GM12801 (cell line): ENCODE measurements around the gene CARD11.

ENCODE experiments used
- TF ChIP-seq, protein P1 (sequence below): IDR thresholded peaks from one replicate; pipeline ENCODE4 v1.5.1; 2011; ENCODE audit warnings: control low read depth; ENCODE audit not compliant: insufficient read length; ENCODE audit errors: extremely low read depth

Gene CARD11

DNA sequence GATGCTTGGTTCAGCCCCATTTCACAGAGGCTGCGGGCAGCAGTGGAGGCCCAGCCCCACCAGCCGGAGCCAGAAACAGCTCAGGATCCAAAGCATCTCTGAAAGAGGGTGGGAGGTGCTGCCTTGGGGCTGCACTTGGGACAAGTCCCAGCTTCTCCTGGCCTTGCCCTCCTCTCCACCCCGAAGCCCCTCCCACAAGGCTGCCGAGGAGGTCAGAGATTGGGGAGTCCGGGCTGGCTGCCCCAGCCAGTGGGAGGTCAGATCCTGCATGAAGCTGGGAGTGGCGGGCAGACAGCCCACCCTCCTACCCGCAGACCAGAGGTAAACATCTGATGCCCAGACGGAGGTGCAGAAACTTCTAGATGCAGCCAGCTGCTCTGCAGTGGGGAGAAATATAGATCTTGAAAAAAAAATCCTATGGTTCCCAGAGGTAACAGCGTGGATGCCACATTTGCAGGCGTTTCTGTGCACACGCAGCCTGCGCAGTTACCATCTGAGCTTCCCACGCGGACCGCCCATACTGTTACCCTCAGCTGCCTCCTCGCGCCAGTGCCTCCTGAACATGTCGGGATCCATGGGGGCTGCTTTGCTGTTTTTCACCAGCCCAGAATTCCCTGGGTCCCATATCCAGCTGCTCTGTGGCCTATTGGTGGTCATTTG is 162.7 kb downstream of the CARD11 start:
- TF ChIP-seq, protein P1, sequence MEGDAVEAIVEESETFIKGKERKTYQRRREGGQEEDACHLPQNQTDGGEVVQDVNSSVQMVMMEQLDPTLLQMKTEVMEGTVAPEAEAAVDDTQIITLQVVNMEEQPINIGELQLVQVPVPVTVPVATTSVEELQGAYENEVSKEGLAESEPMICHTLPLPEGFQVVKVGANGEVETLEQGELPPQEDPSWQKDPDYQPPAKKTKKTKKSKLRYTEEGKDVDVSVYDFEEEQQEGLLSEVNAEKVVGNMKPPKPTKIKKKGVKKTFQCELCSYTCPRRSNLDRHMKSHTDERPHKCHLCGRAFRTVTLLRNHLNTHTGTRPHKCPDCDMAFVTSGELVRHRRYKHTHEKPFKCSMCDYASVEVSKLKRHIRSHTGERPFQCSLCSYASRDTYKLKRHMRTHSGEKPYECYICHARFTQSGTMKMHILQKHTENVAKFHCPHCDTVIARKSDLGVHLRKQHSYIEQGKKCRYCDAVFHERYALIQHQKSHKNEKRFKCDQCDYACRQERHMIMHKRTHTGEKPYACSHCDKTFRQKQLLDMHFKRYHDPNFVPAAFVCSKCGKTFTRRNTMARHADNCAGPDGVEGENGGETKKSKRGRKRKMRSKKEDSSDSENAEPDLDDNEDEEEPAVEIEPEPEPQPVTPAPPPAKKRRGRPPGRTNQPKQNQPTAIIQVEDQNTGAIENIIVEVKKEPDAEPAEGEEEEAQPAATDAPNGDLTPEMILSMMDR: no peak

DNA sequence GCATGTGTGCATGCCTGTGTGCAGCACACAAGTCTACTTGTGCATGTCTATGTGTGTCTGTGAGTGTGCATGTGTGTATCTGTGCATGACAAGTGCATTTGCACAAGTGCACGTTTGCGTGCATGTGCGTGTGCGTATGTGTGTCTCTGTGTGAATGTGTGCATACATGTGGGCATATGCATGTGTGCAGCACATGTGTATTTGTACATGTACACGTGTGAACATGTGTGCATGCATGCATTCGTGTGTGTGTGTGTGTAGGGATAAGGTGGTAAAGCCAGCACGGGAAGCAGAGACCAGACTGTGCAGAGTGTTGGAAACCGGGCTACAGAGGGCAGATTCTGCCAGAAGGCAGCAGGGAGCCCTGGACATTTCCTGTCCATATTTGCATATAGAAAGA is 163.6 kb downstream of the CARD11 start:
- TF ChIP-seq, protein P1: no peak

DNA sequence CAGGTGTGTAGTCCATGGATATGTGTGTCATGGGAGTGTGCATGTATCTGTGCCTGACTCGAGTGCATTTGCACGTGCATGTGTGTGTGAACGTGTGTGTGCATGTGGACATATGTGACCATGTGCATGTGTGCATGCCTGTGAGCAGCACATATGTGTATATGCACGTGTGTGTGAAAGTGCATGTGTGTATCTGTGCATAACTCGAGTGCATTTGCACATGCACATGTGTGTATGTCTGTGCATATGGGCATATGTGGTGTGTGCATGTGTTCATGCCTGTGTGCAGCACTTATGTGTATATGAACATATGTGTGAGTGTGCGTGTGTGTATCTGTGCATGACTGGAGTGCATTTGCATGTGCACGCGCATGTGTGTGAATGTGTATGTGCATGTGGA is 164.3 kb downstream of the CARD11 start:
- TF ChIP-seq, protein P1: no peak

DNA sequence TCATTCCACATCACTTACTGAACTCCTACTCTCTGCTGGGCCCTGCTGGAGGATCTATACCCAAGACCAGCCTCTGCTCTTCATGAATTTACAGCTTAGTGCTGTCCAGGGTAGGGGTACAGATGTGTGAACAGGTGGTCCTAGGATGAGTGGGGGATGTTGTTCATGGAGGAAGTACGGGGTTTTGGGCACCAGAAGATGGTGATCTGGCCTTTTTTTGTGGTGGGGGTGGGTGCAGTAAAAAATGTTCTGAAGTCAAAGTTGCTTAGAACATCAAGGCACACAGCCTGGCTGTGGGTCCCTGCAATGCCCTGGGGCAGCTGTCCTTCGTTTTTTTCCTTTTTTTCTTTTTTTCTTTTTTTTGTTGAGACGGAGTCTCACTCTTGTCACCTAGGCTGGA is 165.4 kb downstream of the CARD11 start:
- TF ChIP-seq, protein P1: no peak

DNA sequence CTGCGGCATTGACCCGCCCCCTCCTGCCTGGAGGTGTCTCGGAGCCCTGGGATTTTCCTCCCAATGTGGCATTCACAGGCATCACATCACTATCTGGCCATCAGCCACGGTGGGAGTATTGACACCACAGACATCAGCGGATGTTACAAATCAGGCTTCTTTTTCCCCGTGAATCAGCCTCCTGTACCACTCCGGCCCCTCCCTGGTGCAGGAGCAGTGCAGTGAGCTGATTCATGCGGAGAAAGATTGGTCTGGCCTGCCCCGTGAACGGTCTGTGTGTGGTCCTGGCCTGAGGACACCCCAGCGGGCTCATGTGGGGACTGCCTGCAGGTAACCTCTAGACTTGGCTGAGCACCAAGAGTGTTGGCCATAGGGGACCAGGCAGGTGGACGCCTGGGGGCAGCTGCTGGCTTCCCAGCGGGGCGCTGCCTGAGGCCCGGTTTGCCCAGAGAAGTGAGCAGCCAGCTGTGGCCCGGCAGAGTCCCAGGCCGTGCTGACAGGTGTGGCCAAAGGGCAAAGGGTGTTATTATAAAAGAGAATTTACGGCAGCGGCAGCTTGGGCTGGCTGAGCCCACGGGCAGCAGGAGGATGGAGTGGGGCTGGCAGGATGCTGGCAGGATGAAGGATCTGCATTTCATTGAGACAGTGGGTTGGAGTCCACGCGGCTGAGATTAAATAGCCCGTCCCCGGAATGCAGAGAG is 167.5 kb downstream of the CARD11 start:
- TF ChIP-seq, protein P1: no peak

DNA sequence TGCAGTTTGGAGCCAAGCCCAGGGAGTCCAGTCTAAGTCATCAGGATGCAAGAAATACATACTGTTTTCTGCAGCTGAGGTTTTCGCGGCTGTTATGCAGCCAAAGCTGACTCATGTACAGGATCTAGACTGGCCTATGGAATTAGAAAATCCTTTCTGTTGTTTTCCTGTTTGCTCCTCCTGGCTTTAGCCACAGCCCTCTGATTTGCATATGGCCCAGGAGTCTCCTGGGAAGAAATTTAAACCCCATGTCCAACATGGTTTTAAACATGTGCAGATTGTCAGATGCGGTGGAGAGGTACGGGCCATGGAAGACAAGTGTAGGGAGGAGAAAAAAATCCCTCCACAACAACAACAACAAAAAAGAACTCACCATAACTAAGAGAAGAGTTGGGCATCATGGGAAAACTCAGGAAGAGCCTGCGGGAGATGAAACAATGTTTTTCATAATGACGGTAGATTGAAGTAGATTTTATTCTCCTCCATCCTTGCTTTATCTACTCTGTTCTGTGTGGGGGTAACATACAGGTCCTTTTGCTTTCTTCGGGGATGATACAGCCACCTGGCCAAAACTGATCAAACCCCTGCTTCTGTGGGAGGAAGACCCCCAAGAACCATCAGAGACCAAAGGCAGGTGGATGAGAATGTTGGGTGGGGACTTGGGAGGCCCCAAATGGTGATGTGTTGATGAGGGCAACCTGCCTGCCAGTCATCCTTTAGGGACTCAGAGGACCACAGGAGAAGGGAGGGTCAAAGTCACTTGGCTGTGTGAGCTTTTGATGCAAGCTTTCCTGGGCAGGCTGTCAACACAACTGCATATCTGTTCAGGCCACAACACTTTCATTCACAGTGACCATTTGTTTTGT is 169.7 kb downstream of the CARD11 start:
- TF ChIP-seq, protein P1: no peak

DNA sequence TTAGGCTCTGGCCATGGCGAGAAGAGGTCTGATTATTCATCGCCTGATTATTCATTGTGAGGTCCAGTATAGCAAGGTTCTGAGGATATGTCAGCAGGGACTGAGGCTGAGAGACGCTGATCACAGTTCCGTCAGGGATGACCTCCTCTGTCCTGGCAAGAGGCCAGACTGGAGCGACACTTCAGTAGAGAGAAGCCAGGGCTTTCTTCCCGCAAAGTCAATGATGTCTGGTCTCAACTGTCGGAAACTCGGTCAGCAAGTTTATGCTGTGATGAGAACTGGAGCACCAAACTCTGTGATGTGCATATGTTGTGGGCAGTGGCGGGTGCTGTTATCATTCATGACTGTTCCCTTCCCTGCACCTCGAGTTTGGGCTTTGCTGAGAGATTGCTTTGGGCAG is 170.5 kb downstream of the CARD11 start:
- TF ChIP-seq, protein P1: no peak
